Measurements from ENCODE around the gene BUB1.
"Not testable (repeated sequence)": the region's sequence is repeated elsewhere in the genome, so short reads cannot be mapped to it uniquely, and the experiment has no call there.

BUB1 gene

DNA sequence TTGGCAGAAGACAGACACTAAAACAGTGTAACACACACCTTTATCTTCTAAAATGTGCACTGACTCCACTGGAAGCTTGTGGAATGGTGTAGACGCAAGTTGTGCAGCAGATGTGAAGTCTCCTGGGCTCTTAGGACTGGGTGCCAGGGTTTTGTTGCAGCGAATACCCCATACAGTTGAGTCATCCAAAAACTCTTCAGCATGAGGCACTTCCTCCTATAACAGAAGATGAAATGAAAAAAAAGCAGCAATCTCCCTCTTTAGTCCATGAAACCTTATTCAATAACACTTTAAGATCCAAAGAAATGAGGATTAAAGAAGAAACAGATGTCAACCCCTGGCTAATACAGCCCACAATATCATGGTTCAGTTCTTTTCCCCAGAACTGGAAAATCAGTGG lies 22.2 kb downstream of the BUB1 start:
- peak; percentile 24 for DNase-seq (ENCODE audit: low spot score)

GRCh38 chr2:110653861-110654260 lies 24.0 kb downstream of the BUB1 start:
- no peak for DNase-seq (ENCODE audit: low spot score)

- DNase-seq (ENCODE audit: low spot score), result no peak
Measured at GRCh38 chr2:110650346-110650745, 27.5 kb downstream of the BUB1 start.

DNA sequence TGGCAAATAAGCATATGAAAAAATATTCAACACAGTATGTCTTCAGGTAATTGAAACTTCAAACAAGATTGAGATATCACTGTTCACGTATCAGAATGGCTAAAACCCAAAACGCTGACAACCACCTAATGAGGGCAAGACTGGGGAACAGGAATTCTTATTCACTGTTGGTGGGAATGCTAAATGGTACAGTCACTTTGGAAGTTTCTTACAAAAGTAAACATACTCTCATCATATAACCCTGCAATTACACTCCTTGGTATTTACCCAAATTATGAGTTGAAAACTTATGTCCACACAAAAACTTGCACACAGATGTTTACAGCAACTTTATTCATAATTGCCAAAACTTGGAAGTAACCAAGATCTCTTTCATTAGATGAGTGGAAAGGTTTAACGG lies 30.1 kb downstream of the BUB1 start:
- no peak for DNase-seq (ENCODE audit: low spot score)

GRCh38 chr2:110645616-110646015 lies 32.2 kb downstream of the BUB1 start:
- no peak for DNase-seq (ENCODE audit: low spot score)

GRCh38 chr2:110644357-110644756 lies 33.5 kb downstream of the BUB1 start:
- DNase-seq (ENCODE audit: low spot score), result no peak

GRCh38 chr2:110642360-110642759 lies 35.5 kb downstream of the BUB1 start:
- no peak for DNase-seq (ENCODE audit: low spot score)

DNA sequence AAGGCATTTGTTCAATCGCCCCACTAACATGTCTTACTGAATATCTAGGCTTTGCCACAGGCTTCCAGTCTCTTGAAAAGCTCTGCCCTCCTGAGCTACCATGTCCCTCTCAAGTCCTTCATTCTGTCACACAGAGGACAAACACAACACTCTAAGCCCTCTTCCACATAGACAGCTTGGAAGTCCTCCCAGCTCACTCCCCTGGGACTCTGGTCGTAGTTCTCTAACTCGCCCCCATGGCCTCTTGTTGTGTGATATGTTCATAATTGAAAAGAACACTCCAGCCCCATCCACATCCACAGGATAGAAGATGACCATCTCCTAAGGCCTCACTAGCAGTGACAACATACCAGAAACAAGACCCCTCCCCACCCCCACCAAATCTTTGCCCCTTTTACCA lies 37.9 kb downstream of the BUB1 start:
- DNase-seq (ENCODE audit: low spot score), result no peak

GRCh38 chr2:110638952-110639695 lies 38.7 kb downstream of the BUB1 start:
- no peak for DNase-seq (ENCODE audit: low spot score)

DNA sequence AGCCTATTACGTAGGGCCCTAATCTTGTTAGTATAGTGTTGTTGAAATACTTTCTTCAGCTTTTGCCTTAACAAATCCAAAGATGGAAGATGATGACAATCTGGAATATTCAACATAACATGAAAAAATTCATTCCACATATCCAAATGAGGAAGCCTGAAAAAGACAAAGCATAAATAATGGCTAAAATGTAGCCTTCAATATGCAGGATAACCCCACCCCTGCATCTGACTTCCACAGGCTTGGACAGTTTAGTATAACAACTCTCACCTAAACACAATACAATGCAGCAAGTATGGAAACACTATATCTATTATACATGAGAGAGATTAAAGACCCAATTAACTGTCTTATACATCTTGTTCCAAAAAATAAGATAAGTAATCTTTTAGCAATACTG lies 39.9 kb downstream of the BUB1 start:
- DNase-seq (ENCODE audit: low spot score), result no peak

- no peak for DNase-seq (ENCODE audit: low spot score)
Measured at GRCh38 chr2:110637093-110637492, 40.8 kb downstream of the BUB1 start.

GRCh38 chr2:110635949-110636628 lies 41.8 kb downstream of the BUB1 start:
- DNase-seq (ENCODE audit: low spot score), result not testable (repeated sequence)

- not testable (repeated sequence) for DNase-seq (ENCODE audit: low spot score)
Measured at GRCh38 chr2:110627348-110627747, 50.5 kb downstream of the BUB1 start.

- DNase-seq (ENCODE audit: low spot score), result not testable (repeated sequence)
Measured at GRCh38 chr2:110619326-110619939, 58.4 kb downstream of the BUB1 start.

GRCh38 chr2:110613927-110614326 lies 63.9 kb downstream of the BUB1 start:
- DNase-seq (ENCODE audit: low spot score), result not testable (repeated sequence)

DNA sequence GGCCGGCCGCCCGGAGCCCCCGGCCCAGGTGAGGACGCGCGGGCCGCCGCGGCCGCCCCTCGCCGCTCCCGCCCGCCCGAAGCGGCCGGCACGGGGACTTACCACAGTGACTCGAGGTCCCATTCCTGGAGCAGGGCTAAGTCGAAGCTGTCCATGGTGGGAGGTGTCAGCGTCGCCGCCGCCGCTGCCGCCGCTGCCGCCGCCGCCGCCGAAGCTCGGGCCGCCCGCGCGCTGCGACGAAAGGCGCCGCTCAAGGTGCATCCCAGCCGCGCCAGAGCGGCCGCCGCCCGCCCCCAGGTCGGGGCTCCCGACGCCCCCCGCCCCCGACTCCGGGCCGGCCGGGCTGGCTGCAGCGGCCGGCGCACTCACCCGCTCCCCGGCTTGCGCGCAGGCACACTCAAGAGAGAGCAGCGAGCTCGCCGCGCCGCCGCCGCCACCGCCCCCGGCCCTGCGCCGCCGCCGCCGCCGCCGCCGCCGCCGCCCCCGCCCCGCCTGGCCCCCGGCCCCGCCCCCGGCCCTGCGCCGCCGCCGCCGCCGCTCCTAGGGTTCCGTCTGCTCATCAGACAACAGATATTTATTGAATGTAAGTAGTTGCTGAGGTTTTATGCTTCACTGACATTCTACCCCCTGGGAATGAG lies 67.1 kb downstream of the BUB1 start:
- not testable (repeated sequence) for DNase-seq (ENCODE audit: low spot score)

DNA sequence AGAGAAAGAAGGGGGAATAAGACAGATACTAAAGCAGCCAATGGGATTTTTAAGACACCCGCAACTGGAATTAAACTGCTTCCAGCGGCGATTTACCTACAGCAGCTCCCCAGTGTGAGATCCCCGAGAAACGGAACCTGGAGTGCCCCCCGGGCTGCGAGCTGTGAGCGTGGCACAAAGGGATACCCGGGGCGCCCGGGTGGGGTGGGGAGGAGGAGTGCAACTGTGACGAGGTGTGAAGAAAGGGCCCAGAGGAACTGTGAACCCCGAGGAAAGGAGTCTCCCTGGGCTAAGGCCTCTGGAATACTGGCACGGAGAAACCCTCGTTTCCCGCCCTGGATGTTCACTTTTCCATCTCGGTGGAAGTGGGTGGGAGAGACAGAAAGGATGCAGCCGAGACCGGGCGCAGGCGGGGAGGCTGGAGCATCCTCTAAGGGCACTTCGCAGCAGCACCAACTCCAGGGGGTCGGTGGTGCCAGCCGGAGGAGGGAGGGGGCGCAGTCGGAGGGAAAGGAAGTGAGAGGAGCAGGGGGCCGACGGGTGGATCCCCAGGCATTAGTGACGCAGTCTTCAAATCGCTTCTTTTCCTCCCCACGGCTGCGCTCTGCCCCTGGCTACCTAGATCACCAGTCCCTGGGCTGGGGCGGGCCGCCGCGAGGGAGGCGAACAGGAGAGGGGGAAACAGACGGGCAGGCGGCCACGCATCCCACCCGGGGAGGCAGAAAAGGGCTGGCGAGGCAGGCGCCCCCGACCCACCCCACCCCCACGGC lies 67.8 kb downstream of the BUB1 start:
- not testable (repeated sequence) for DNase-seq (ENCODE audit: low spot score)

DNA sequence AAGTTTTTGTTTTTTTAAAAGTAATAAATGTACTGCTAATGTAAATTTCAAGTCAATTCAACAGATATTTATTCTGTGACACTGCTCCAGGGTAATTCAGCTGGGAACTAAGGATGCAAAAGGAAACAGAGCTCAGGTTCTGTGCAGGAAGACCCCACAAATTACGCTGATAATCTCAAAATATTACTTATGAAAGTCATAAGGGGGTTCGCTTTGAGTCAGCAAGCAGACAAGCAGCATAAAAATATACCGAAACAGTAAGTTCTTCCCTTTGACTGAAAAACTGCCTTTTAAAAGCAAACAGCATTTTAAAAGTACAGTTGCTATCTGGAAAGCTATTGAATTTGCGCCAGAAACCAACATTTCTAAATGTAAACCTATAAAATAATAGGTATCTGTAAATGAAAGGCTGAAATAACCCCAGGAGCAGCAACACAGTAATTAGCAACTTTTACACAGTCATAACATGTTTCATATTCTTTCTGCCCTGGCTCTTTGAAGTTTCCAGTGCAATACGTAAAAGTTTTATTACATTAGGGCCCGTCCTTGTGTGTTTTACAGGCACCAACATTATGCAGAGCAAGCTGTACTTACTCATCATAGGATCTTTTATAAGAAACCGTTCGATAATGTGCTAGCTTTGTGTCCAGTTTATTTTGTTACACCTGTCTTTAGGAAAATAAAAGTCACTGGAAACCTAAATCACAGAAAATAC lies 68.9 kb downstream of the BUB1 start:
- DNase-seq (ENCODE audit: low spot score), result not testable (repeated sequence)

- DNase-seq (ENCODE audit: low spot score), result not testable (repeated sequence)
Measured at GRCh38 chr2:110605057-110605456, 72.8 kb downstream of the BUB1 start.

GRCh38 chr2:110603917-110604591 lies 73.8 kb downstream of the BUB1 start:
- not testable (repeated sequence) for DNase-seq (ENCODE audit: low spot score)

DNA sequence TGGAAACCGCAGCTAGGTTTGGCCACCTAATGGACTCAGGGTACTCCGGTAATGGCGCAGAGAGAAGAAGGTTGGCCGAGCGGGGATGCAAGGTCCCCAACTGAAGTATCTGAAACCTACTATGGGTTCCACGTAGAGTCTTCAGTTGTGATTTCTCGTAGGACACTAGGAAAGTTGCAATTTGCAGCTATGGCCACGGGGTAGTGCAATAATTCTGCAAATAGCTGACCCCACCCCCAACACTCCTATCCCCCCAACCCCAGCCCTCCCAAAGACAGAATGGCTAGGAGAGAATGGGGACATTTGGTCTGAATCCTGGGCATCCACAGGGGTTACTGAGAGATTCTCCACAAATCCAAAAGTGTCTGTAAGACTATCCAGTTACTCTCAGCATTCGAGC lies 75.7 kb downstream of the BUB1 start:
- not testable (repeated sequence) for DNase-seq (ENCODE audit: low spot score)

Data from AG08396 (cell line).